Neural cell (in vitro differentiated cells): ENCODE data around the gene MS4A13. TPM values are rescaled to one million over a fixed set of nuclear protein-coding genes. Genes with fewer than 3 reads are reported as not detected.
"Not testable (repeated sequence)": the region's sequence is repeated elsewhere in the genome, so short reads cannot be mapped to it uniquely, and the experiment has no call there.

Source experiments
- H2AFZ ChIP-seq: fragments of 200-600, 300-800 bp; sonication (generic), shearing (Covaris generic); 2 replicates; pipeline ENCODE4 v1.6.0; 2014; ENCODE audit warnings: low read depth, mild to moderate bottlenecking, antibody characterized with exemption, low read length, moderate library complexity
- H3F3A ChIP-seq: fragments of 200-600 bp; shearing (Covaris generic); 2 replicates; pipeline ENCODE4 v1.6.1; 2016; ENCODE audit warnings: mild to moderate bottlenecking, moderate library complexity, mixed read lengths, antibody characterized with exemption, low read length; ENCODE audit not compliant: insufficient read depth, poor library complexity, severe bottlenecking
- H3K27ac ChIP-seq: fragments of 200-600, 300-800 bp; sonication (generic), shearing (Covaris generic); 2 replicates; pipeline ENCODE4 v1.5.1; 2014; ENCODE audit warnings: mild to moderate bottlenecking, low read length, moderate library complexity
- H3K27me3 ChIP-seq: fragments of 300-800, 200-600 bp; sonication (generic), shearing (Covaris generic); 2 replicates; pipeline ENCODE4 v1.6.0; 2014; ENCODE audit warnings: mild to moderate bottlenecking, low read depth, low read length, moderate library complexity; ENCODE audit not compliant: insufficient read depth
- H3K36me3 ChIP-seq: fragments of 300-800, 200-600 bp; sonication (generic), shearing (Covaris generic); 2 replicates; pipeline ENCODE4 v1.5.1; 2014; ENCODE audit warnings: mild to moderate bottlenecking, antibody characterized with exemption, low read length, moderate library complexity; ENCODE audit not compliant: insufficient read depth
- H3K4me2 ChIP-seq: fragments of 300-800, 200-600 bp; sonication (generic), shearing (Covaris generic); 2 replicates; pipeline ENCODE4 v1.6.0; 2014; ENCODE audit warnings: mild to moderate bottlenecking, low read length
- H3K4me3 ChIP-seq: fragments of 300-800, 200-600 bp; sonication (generic), shearing (Covaris generic); 2 replicates; pipeline ENCODE4 v1.5.1; 2014; ENCODE audit warnings: mild to moderate bottlenecking, low read length, moderate library complexity
- H3K79me2 ChIP-seq: fragments of 200-600 bp; shearing (Covaris generic); replicated peaks from 2 replicates; pipeline ENCODE4 v1.6.0; 2014; ENCODE audit warnings: mild to moderate bottlenecking, low read length, moderate library complexity; ENCODE audit not compliant: insufficient read depth
- H3K9ac ChIP-seq: fragments of 300-800, 200-600 bp; sonication (generic), shearing (Covaris generic); 2 replicates; pipeline ENCODE4 v1.6.1; 2016; ENCODE audit warnings: mild to moderate bottlenecking, low read length, mixed read lengths
- H3K9me2 ChIP-seq: fragments of 200-600 bp; shearing (Covaris generic); 2 replicates; pipeline ENCODE4 v1.6.1; 2016; ENCODE audit warnings: mild to moderate bottlenecking, low read length, mixed read lengths; ENCODE audit not compliant: insufficient read depth
- H3K9me3 ChIP-seq: fragments of 200-600, 300-800 bp; sonication (generic), shearing (Covaris generic); 2 replicates; pipeline ENCODE4 v1.6.1; 2016; ENCODE audit warnings: mild to moderate bottlenecking, mixed run types, low read length, moderate library complexity, mixed read lengths
- H4K20me1 ChIP-seq: fragments of 200-600 bp; shearing (Covaris generic); 2 replicates; pipeline ENCODE4 v1.6.1; 2016; ENCODE audit warnings: mild to moderate bottlenecking, mixed run types; ENCODE audit not compliant: insufficient read depth
- CTCF ChIP-seq: fragments of 450-650 bp; IDR thresholded peaks from 2 replicates; pipeline ENCODE4 v1.5.1; 2014; ENCODE audit warnings: antibody characterized with exemption, mild to moderate bottlenecking, moderate library complexity; ENCODE audit not compliant: poor library complexity, severe bottlenecking
- EP300 ChIP-seq: fragments of 450-650 bp; conservative IDR thresholded peaks from 2 replicates; pipeline ENCODE4 v1.6.1; 2014; ENCODE audit warnings: antibody characterized with exemption, mild to moderate bottlenecking, moderate library complexity; ENCODE audit not compliant: poor library complexity, severe bottlenecking
- EZH2 ChIP-seq: fragments of 200-600, 300-800 bp; shearing (Covaris generic), sonication (generic); IDR thresholded peaks from 2 replicates; pipeline ENCODE4 v1.6.1; 2014; ENCODE audit warnings: antibody characterized with exemption, low read length, borderline replicate concordance, mild to moderate bottlenecking; ENCODE audit not compliant: insufficient read depth, poor library complexity, severe bottlenecking
- MXI1 ChIP-seq: fragments of 450-650 bp; conservative IDR thresholded peaks from 2 replicates; pipeline ENCODE4 v1.6.1; 2014; ENCODE audit warnings: antibody characterized with exemption, mild to moderate bottlenecking; ENCODE audit not compliant: poor library complexity, severe bottlenecking
- POLR2AphosphoS5 ChIP-seq: IDR thresholded peaks from 2 replicates; pipeline ENCODE4 v1.6.1; 2012
- RAD21 ChIP-seq: fragments of 450-650 bp; conservative IDR thresholded peaks from 2 replicates; pipeline ENCODE4 v1.6.1; 2014; ENCODE audit warnings: antibody characterized with exemption, mild to moderate bottlenecking, moderate library complexity
- REST ChIP-seq: IDR thresholded peaks from 2 replicates; pipeline ENCODE4 v1.6.1; 2012; ENCODE audit warnings: borderline replicate concordance
- SMC3 ChIP-seq: fragments of 450-650 bp; conservative IDR thresholded peaks from 2 replicates; pipeline ENCODE4 v1.6.1; 2014; ENCODE audit warnings: antibody characterized with exemption, mild to moderate bottlenecking, moderate library complexity; ENCODE audit not compliant: poor library complexity
- TAF1 ChIP-seq: IDR thresholded peaks from 2 replicates; pipeline ENCODE4 v1.6.1; 2012; ENCODE audit warnings: low read depth
- polyA plus RNA-seq: library from polyadenylated mRNA; depleted of rRNA; stranded (reverse); fragments of >200 nt; gene quantifications from 2 replicates; pipeline ENCODE4 v1.2.3, GENCODE V29; 2014

MS4A13 gene
- polyA plus RNA-seq, 1 donor from 2014 or later, result not detected

- H3K36me3 ChIP-seq, result no peaks in the 10 kb centered on the region
- TF ChIP-seq EP300 (no peak), POLR2AphosphoS5 (no peak), CTCF (no peak), SMC3 (no peak), MXI1 (no peak), EZH2 (no peak), REST (no peak), RAD21 (no peak), TAF1 (no peak)
- no peak overlapping the region for H2AFZ ChIP-seq
Observed at GRCh38 chr11:60504219-60504905, 10.8 kb upstream of the MS4A13 start.

DNA sequence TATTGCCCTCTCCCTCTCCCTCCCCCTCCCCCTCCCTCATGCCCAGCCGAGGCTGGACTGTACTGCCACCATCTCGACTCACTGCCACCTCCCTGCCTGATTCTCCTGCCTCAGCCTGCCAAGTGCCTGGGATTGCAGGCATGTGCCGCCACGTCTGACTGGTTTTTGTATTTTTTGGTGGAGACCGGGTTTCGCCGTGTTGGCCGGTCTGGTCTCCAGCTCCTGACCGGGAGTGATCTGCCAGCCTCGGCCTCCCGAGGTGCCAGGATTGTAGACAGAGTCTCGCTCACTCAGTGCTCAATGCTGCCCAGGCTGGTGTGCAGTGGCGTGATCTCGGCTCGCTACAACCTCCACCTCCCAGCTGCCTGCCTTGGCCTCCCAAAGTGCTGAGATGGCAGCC is 5.6 kb upstream of the MS4A13 start:
- not testable (repeated sequence) for H3K36me3 ChIP-seq, H3K27me3 ChIP-seq

More at GRCh38 chr11:60504219-60504905, 10.8 kb upstream of the MS4A13 start:
- Histone ChIP-seq H3K9me2 (no peaks in the 10 kb centered on the region), H3F3A (no peaks in the 10 kb centered on the region), H3K9ac (no peak overlapping the region), H3K4me2 (no peak overlapping the region), H3K27me3 (no peaks in the 10 kb centered on the region), H3K9me3 (no peaks in the 10 kb centered on the region), H4K20me1 (no peaks in the 10 kb centered on the region), H3K79me2 (no peaks in the 10 kb centered on the region), H3K4me3 (no peak overlapping the region), H3K27ac (no peak overlapping the region)

GRCh38 chr11:60510209-60510608 is 5.0 kb upstream of the MS4A13 start:
- H3K9me3 ChIP-seq, H3K79me2 ChIP-seq, H2AFZ ChIP-seq, H4K20me1 ChIP-seq, H3F3A ChIP-seq, H3K4me3 ChIP-seq, H3K9me2 ChIP-seq, H3K9ac ChIP-seq, H3K27ac ChIP-seq, H3K4me2 ChIP-seq, H3K36me3 ChIP-seq, H3K27me3 ChIP-seq: not testable (repeated sequence)

More for the DNA sequence above, 5.6 kb upstream of the MS4A13 start:
- H3K4me2 ChIP-seq, H3K79me2 ChIP-seq, H3K9me2 ChIP-seq, H3K27ac ChIP-seq, H4K20me1 ChIP-seq, H3K9ac ChIP-seq, H3K4me3 ChIP-seq, H3F3A ChIP-seq, H3K9me3 ChIP-seq, H2AFZ ChIP-seq: not testable (repeated sequence)
